Activated effector memory CD4-positive, alpha-beta T cell treated with Interleukin-2 at 50 U/mL for 16 hours (primary cell): ENCODE measurements around the gene VIL1.

Experiments used
- DNase-seq: peaks from one replicate; pipeline ENCODE4 v3.0.0-alpha.2; 2020

Gene VIL1

GRCh38 chr2:218406949-218407618 is 11.8 kb upstream of the VIL1 start:
- peak; percentile 58 for DNase-seq

- DNase-seq, result no peak
Observed at GRCh38 chr2:218407717-218408116, 11.2 kb upstream of the VIL1 start.

- DNase-seq, result no peak
Observed at GRCh38 chr2:218418321-218418716, 604 bp upstream of the VIL1 start.

- no peak for DNase-seq
Observed at GRCh38 chr2:218419630-218420216, 800 bp downstream of the VIL1 start.

GRCh38 chr2:218421027-218421426 is 2.1 kb downstream of the VIL1 start:
- no peak for DNase-seq

- no peak for DNase-seq
Observed at GRCh38 chr2:218422403-218423086, 3.6 kb downstream of the VIL1 start.

- no peak for DNase-seq
Observed at GRCh38 chr2:218423584-218423983, 4.7 kb downstream of the VIL1 start.

GRCh38 chr2:218425531-218425930 is 6.6 kb downstream of the VIL1 start:
- no peak for DNase-seq

- no peak for DNase-seq
Observed at GRCh38 chr2:218427741-218428140, 8.8 kb downstream of the VIL1 start.

- no peak for DNase-seq
Observed at GRCh38 chr2:218428846-218429558, 10.1 kb downstream of the VIL1 start.

GRCh38 chr2:218429911-218430692 is 11.2 kb downstream of the VIL1 start:
- no peak for DNase-seq

- DNase-seq, result no peak
Observed at GRCh38 chr2:218430721-218431120, 11.8 kb downstream of the VIL1 start.

- no peak for DNase-seq
Observed at GRCh38 chr2:218431878-218432277, 13.0 kb downstream of the VIL1 start.

- DNase-seq, result no peak
Observed at GRCh38 chr2:218432676-218433365, 13.9 kb downstream of the VIL1 start.

- DNase-seq, result no peak
Observed at GRCh38 chr2:218434456-218434855, 15.5 kb downstream of the VIL1 start.

GRCh38 chr2:218435003-218435982 is 16.4 kb downstream of the VIL1 start:
- no peak for DNase-seq

GRCh38 chr2:218436992-218437391 is 18.1 kb downstream of the VIL1 start:
- DNase-seq, result no peak

GRCh38 chr2:218437969-218438368 is 19.0 kb downstream of the VIL1 start:
- DNase-seq, result no peak

- DNase-seq, result no peak
Observed at GRCh38 chr2:218438596-218438995, 19.7 kb downstream of the VIL1 start.

- no peak for DNase-seq
Observed at GRCh38 chr2:218444692-218445357, 25.9 kb downstream of the VIL1 start.
